Hepatocyte (in vitro differentiated cells): ENCODE data around the gene PIK3R6. TPM values are rescaled to one million over a fixed set of nuclear protein-coding genes. Genes with fewer than 3 reads are reported as not detected.

Source experiments
- DNase-seq: peaks from one replicate; pipeline ENCODE4 v3.0.0-alpha.2; 2016; ENCODE audit warnings: low spot score
- H2AFZ ChIP-seq: fragments of 200-600 bp; sonication (generic); 2 replicates; pipeline ENCODE4 v1.6.0; 2016; ENCODE audit warnings: antibody characterized with exemption, mild to moderate bottlenecking
- H3K27ac ChIP-seq: fragments of 200-600 bp; sonication (generic); 2 replicates; pipeline ENCODE4 v1.5.1; 2016; ENCODE audit warnings: mild to moderate bottlenecking
- H3K27me3 ChIP-seq: fragments of 200-600 bp; sonication (generic); 2 replicates; pipeline ENCODE4 v1.6.1; 2016
- H3K36me3 ChIP-seq: fragments of 200-600 bp; sonication (generic); replicated peaks from 2 replicates; pipeline ENCODE4 v1.5.1; 2016; ENCODE audit warnings: low read depth; ENCODE audit not compliant: insufficient read depth
- H3K4me1 ChIP-seq: fragments of 200-600 bp; sonication (generic); 2 replicates; pipeline ENCODE4 v1.5.1; 2016; ENCODE audit warnings: mild to moderate bottlenecking, moderate library complexity; ENCODE audit not compliant: insufficient read depth
- H3K4me2 ChIP-seq: fragments of 200-600 bp; sonication (generic); 2 replicates; pipeline ENCODE4 v1.6.0; 2016
- H3K4me3 ChIP-seq: fragments of 200-600 bp; sonication (generic); 2 replicates; pipeline ENCODE4 v1.5.1; 2016; ENCODE audit warnings: mild to moderate bottlenecking
- H3K79me2 ChIP-seq: fragments of 200-600 bp; sonication (generic); 2 replicates; pipeline ENCODE4 v1.6.0; 2017; ENCODE audit warnings: mild to moderate bottlenecking
- H3K9me2 ChIP-seq: fragments of 200-600 bp; sonication (generic); replicated peaks from 2 replicates; pipeline ENCODE4 v1.6.0; 2017; ENCODE audit warnings: mild to moderate bottlenecking; ENCODE audit not compliant: insufficient read depth
- H3K9me3 ChIP-seq: fragments of 200-600 bp; sonication (generic); 2 replicates; pipeline ENCODE4 v1.5.1; 2016; ENCODE audit warnings: low read depth, mild to moderate bottlenecking
- H4K20me1 ChIP-seq: fragments of 200-600 bp; sonication (generic); 2 replicates; pipeline ENCODE4 v1.6.0; 2016; ENCODE audit warnings: mild to moderate bottlenecking; ENCODE audit not compliant: insufficient read depth, poor library complexity, severe bottlenecking
- EZH2 ChIP-seq: fragments of 200-600 bp; sonication (generic); IDR thresholded peaks from 2 replicates; pipeline ENCODE4 v1.6.1; 2016; ENCODE audit warnings: antibody characterized with exemption, mild to moderate bottlenecking, borderline replicate concordance
- EZH2phosphoT487 ChIP-seq: fragments of 200-600 bp; sonication (generic); IDR thresholded peaks from one replicate; pipeline ENCODE4 v1.6.1; 2018; ENCODE audit warnings: antibody characterized with exemption, mild to moderate bottlenecking, low read depth, moderate library complexity; ENCODE audit not compliant: unreplicated experiment, severe bottlenecking
- WGBS: methylation state at CpG from one replicate; pipeline ENCODE4 v1.1.6; 2016; ENCODE audit warnings: low lambda C conversion rate; ENCODE audit errors: missing lambda C conversion rate; 5-methylcytosine and 5-hydroxymethylcytosine counted together
- polyA plus RNA-seq: library from polyadenylated mRNA; unstranded; fragments of >200 nt; fragmentation: Nextera tagmentation; extraction: Ambion mirVana; gene quantifications from 2 replicates; pipeline ENCODE4 v1.2.1, GENCODE V29; 2016
- total RNA-seq: library from RNA; depleted of rRNA; stranded (reverse); fragments of >200 nt; gene quantifications from 2 replicates; pipeline ENCODE4 v1.2.3, GENCODE V29; 2014
- TF ChIP-seq, protein P1 (sequence below): fragments of 200-600 bp; sonication (generic); IDR thresholded peaks from 2 replicates; pipeline ENCODE4 v1.5.1; 2016; ENCODE audit warnings: antibody characterized with exemption, mild to moderate bottlenecking; ENCODE audit not compliant: poor library complexity

The PIK3R6 gene
- total and polyA plus RNA-seq, 2 experiments from 2014 or later = 0.07 to 0.10 TPM

DNA sequence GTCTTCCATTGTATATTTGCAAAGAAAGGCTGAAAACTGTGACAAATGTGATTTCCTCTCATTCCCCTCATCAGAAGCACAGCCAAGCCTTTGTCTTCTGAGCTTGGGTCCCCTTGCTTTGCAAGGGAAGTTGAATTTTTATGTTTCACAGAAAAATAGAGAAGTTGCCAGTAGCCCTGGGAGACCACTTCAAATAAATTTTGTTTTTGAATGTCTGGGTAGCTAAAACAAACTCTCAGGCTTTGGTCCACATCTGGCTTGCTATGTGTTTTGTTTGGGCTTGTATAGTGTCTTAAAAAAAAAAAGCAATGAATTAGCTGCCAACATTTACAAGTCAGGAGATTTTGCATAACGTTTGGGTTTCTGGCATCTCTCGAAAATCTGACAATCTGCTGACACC lies 24.1 kb downstream of the PIK3R6 start:
- no peak for TF ChIP-seq EZH2phosphoT487
- TF ChIP-seq EZH2 = no peak
- TF ChIP-seq, protein P1, sequence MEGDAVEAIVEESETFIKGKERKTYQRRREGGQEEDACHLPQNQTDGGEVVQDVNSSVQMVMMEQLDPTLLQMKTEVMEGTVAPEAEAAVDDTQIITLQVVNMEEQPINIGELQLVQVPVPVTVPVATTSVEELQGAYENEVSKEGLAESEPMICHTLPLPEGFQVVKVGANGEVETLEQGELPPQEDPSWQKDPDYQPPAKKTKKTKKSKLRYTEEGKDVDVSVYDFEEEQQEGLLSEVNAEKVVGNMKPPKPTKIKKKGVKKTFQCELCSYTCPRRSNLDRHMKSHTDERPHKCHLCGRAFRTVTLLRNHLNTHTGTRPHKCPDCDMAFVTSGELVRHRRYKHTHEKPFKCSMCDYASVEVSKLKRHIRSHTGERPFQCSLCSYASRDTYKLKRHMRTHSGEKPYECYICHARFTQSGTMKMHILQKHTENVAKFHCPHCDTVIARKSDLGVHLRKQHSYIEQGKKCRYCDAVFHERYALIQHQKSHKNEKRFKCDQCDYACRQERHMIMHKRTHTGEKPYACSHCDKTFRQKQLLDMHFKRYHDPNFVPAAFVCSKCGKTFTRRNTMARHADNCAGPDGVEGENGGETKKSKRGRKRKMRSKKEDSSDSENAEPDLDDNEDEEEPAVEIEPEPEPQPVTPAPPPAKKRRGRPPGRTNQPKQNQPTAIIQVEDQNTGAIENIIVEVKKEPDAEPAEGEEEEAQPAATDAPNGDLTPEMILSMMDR = no peak
- H2AFZ ChIP-seq = no peak overlapping the region
- WGBS = 62% methylated on average over 2 of the region's 2 CpGs

DNA sequence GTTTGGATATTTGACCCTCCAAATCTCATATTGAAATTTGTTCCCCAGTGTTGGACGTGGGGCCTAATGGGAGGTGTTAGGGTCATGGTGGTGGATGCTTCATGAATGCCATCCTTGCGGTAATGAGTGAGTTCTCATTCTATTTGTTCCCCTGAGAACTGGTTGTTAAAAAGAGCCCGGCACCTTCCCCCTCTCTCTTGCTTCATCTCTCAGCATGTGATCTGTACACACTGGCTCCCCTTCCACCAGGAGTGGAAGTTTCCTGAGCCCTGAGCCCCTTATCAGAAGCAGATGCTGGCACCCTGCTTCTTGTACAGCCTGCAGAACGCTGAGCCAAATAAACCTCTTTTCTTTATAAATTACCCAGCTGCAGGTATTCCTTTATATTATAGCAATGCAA lies 25.6 kb downstream of the PIK3R6 start:
- H4K20me1 ChIP-seq = no peaks in the 10 kb centered on the region
- H3K79me2 ChIP-seq = no peaks in the 10 kb centered on the region
- no peaks in the 10 kb centered on the region for H3K4me1 ChIP-seq
- no peak overlapping the region for H3K4me2 ChIP-seq
- no peaks in the 10 kb centered on the region for H3K9me2 ChIP-seq
- TF ChIP-seq EZH2 (no peak), EZH2phosphoT487 (no peak)
- TF ChIP-seq, protein P1 = no peak
- H2AFZ ChIP-seq = no peak overlapping the region
- 75% methylated on average over 4 of the region's 4 CpGs for WGBS
- no peak for DNase-seq
- H3K27me3 ChIP-seq = no peaks in the 10 kb centered on the region
- H3K9me3 ChIP-seq = no peaks in the 10 kb centered on the region
- H3K27ac ChIP-seq = no peak overlapping the region
- no peak overlapping the region for H3K4me3 ChIP-seq
- no peaks in the 10 kb centered on the region for H3K36me3 ChIP-seq

More for the DNA sequence above, 24.1 kb downstream of the PIK3R6 start:
- Histone ChIP-seq H3K79me2 (no peaks in the 10 kb centered on the region), H4K20me1 (no peaks in the 10 kb centered on the region), H3K27me3 (no peaks in the 10 kb centered on the region), H3K4me3 (no peak overlapping the region), H3K36me3 (no peaks in the 10 kb centered on the region), H3K4me1 (no peaks in the 10 kb centered on the region), H3K4me2 (no peak overlapping the region), H3K9me3 (no peaks in the 10 kb centered on the region), H3K9me2 (no peaks in the 10 kb centered on the region), H3K27ac (no peak overlapping the region)
- no peak for DNase-seq

DNA sequence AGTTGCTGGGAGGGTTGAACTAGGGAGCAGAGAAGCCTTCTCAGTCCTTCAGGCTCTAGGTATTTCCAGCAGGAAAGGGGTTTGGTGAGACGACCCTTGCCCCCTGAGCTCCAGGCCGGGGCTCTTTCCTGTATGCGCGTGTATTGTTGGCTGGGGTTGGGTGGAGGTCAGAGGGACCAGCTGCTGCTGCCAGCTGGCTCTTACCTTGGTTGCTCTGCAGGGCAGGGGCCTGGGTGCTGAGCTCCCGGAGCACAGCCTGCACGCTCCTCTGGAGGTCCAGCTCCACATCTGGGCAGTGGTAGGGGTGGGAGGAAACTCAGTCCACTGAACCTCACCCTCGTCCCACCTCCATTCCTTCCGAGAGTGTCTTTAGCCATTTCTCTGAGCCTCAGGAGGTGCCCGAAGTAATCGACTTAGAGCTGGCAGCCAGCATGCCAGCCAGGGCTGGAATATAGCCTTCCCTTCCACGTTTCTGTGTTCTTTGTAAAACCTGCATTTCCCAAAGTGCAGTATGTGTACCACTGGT lies 28.0 kb downstream of the PIK3R6 start:
- TF ChIP-seq, protein P1 = no peak
- TF ChIP-seq EZH2phosphoT487 (no peak), EZH2 (no peak)
- H3K27ac ChIP-seq = no peak overlapping the region
- H3K4me2 ChIP-seq = no peak overlapping the region
- no peaks in the 10 kb centered on the region for H3K9me3 ChIP-seq
- no peak overlapping the region for H3K4me3 ChIP-seq
- H3K27me3 ChIP-seq = no peaks in the 10 kb centered on the region
- 71% methylated on average over 11 of the region's 11 CpGs for WGBS
- no peaks in the 10 kb centered on the region for H3K36me3 ChIP-seq
- no peaks in the 10 kb centered on the region for H3K9me2 ChIP-seq
- no peaks in the 10 kb centered on the region for H4K20me1 ChIP-seq
- H2AFZ ChIP-seq = no peak overlapping the region
- H3K4me1 ChIP-seq = no peaks in the 10 kb centered on the region
- H3K79me2 ChIP-seq = no peaks in the 10 kb centered on the region
- no peak for DNase-seq
